Fibroblast of lung (primary cell): ENCODE measurements around the gene FAM110D. TPM values are rescaled to one million over a fixed set of nuclear protein-coding genes. Genes with fewer than 3 reads are reported as not detected.

Source experiments
- DNase-seq, 2 donors: peaks; one replicate each; pipeline versions ENCODE4 v3.0.0 to v3.0.0-alpha.2; 2010; ENCODE audit warnings: low read depth in 2 of 2
- H2AFZ ChIP-seq: 2 replicates; pipeline ENCODE4 v1.5.1; 2012; ENCODE audit warnings: low read length, control low read depth, inconsistent platforms
- H3K27ac ChIP-seq: 2 replicates; pipeline ENCODE4 v1.5.1; 2011; ENCODE audit warnings: low read length, control low read depth; ENCODE audit not compliant: insufficient read depth
- H3K27me3 ChIP-seq: 2 replicates; pipeline ENCODE4 v1.5.1; 2011; ENCODE audit warnings: mild to moderate bottlenecking, low read length; ENCODE audit not compliant: control insufficient read depth, insufficient read depth
- H3K36me3 ChIP-seq: 2 replicates; pipeline ENCODE4 v1.5.1; 2011; ENCODE audit warnings: low read length; ENCODE audit not compliant: control insufficient read depth, insufficient read depth
- H3K4me1 ChIP-seq: 2 replicates; pipeline ENCODE4 v1.5.1; 2011; ENCODE audit warnings: low read length; ENCODE audit not compliant: control insufficient read depth, insufficient read depth; ENCODE audit errors: extremely low read depth
- H3K4me2 ChIP-seq: 2 replicates; pipeline ENCODE4 v1.5.1; 2011; ENCODE audit warnings: low read length, control low read depth; ENCODE audit not compliant: insufficient read depth; ENCODE audit errors: extremely low read depth
- H3K4me3 ChIP-seq, 4 experiments: fragments of 200-600 bp in 1 of 4; sonication (generic) in 1 of 4; replicated peaks in 1 of 4; 2 replicates each; pipeline ENCODE4 v1.5.1; 2011 to 2016; ENCODE audit warnings: low read length in 4 of 4, low read depth in 3 of 4, mild to moderate bottlenecking in 3 of 4, control low read depth in 2 of 4, inconsistent platforms in 1 of 4, mixed read lengths in 1 of 4; ENCODE audit not compliant: insufficient read depth in 1 of 4; ENCODE audit errors: control extremely low read depth in 1 of 4
- H3K79me2 ChIP-seq: 2 replicates; pipeline ENCODE4 v1.5.1; 2012; ENCODE audit warnings: mild to moderate bottlenecking, low read length, inconsistent platforms; ENCODE audit not compliant: control insufficient read depth, insufficient read depth
- H3K9ac ChIP-seq: 2 replicates; pipeline ENCODE4 v1.5.1; 2011; ENCODE audit warnings: mild to moderate bottlenecking, low read length, control low read depth; ENCODE audit not compliant: insufficient read depth
- H3K9me3 ChIP-seq: 2 replicates; pipeline ENCODE4 v1.5.1; 2012; ENCODE audit warnings: low read depth, low read length; ENCODE audit not compliant: control insufficient read depth, insufficient read depth
- H4K20me1 ChIP-seq: 2 replicates; pipeline ENCODE4 v1.5.1; 2011; ENCODE audit warnings: low read length; ENCODE audit not compliant: control insufficient read depth, insufficient read depth; ENCODE audit errors: extremely low read depth
- CTCF ChIP-seq, 2 donors: IDR thresholded peaks in 1 of 2; conservative IDR thresholded peaks in 1 of 2; 1 replicate in 1 of 2; 2 replicates in 1 of 2; pipeline ENCODE4 v1.5.1; 2011 to 2012; ENCODE audit warnings: low read length in 2 of 2, control low read depth in 1 of 2, inconsistent platforms in 1 of 2, low read depth in 1 of 2, mild to moderate bottlenecking in 1 of 2
- EZH2 ChIP-seq: IDR thresholded peaks from 2 replicates; pipeline ENCODE4 v1.5.1; 2012; ENCODE audit warnings: low read length, control low read depth, mild to moderate bottlenecking; ENCODE audit errors: missing control alignments
- polyA plus RNA-seq, 2 donors: library from polyadenylated mRNA; depleted of rRNA in 1 of 2; stranded (reverse) in 1 of 2; unstranded in 1 of 2; fragments of >200 nt; gene quantifications; 2 replicates each; pipeline ENCODE4 v1.2.1, GENCODE V29; 2011 to 2012; ENCODE audit warnings: missing spikeins in 1 of 2
- total RNA-seq: library from RNA; depleted of rRNA; stranded (reverse); fragments of >200 nt; gene quantifications from 2 replicates; pipeline ENCODE4 v1.2.1, GENCODE V29; 2014

FAM110D gene
- total and polyA plus RNA-seq, 2 donors (not counting 1 experiment from before 2014, with no cell fraction given) = not detected

GRCh38 chr1:26164861-26165842, 6.3 kb downstream of the FAM110D start:
- no peak overlapping the region for H2AFZ ChIP-seq
- no peaks in the 10 kb centered on the region for H3K27me3 ChIP-seq
- no peaks in the 10 kb centered on the region for H3K36me3 ChIP-seq
- no peaks in the 10 kb centered on the region for H4K20me1 ChIP-seq
- no peak overlapping the region for H3K9ac ChIP-seq
- TF ChIP-seq CTCF (conservative IDR thresholded peaks at IDR 0.05 in 1 of 2, IDR thresholded peaks at IDR 0.05 in 1 of 2; ENCODE audit: low read depth in 1 of 2, low read length in 2 of 2) (no peak), EZH2 (no peak)
- H3K27ac ChIP-seq = no peak overlapping the region
- peaks cover 2% of the 10 kb centered on the region for H3K4me1 ChIP-seq
- DNase-seq = peak in 1 of 2 donors; percentile 11
- no peaks in the 10 kb centered on the region for H3K9me3 ChIP-seq
- peaks cover under 1% of the 10 kb centered on the region for H3K79me2 ChIP-seq
- H3K4me3 ChIP-seq = no peak overlapping the region
- H3K4me2 ChIP-seq = no peak overlapping the region

GRCh38 chr1:26166719-26167281, 7.9 kb downstream of the FAM110D start:
- Histone ChIP-seq H2AFZ (no peak overlapping the region), H3K27me3 (no peaks in the 10 kb centered on the region), H3K9me3 (no peaks in the 10 kb centered on the region), H3K4me3 (no peak overlapping the region), H3K27ac (no peak overlapping the region), H3K36me3 (peaks cover 3% of the 10 kb centered on the region), H4K20me1 (no peaks in the 10 kb centered on the region), H3K79me2 (peaks cover 6% of the 10 kb centered on the region), H3K4me2 (no peak overlapping the region), H3K4me1 (peaks cover 4% of the 10 kb centered on the region), H3K9ac (no peak overlapping the region)
- no peak for TF ChIP-seq EZH2
- TF ChIP-seq CTCF (conservative IDR thresholded peaks at IDR 0.05 in 1 of 2, IDR thresholded peaks at IDR 0.05 in 1 of 2; ENCODE audit: low read depth in 1 of 2, low read length in 2 of 2) = no peak
- no peak for DNase-seq

- H3K9ac ChIP-seq = peak within 1 kb of the TSS; percentile 95
- no peaks in the 10 kb centered on the region for H3K9me3 ChIP-seq
- H3K4me3 ChIP-seq = peak within 1 kb of the TSS; percentile 80 to 94 (median 84)
- no peak for DNase-seq
- no peaks in the 10 kb centered on the region for H3K27me3 ChIP-seq
- H3K4me2 ChIP-seq = peak within 1 kb of the TSS; percentile 97
- no peak for TF ChIP-seq EZH2
- TF ChIP-seq CTCF (conservative IDR thresholded peaks at IDR 0.05 in 1 of 2, IDR thresholded peaks at IDR 0.05 in 1 of 2; ENCODE audit: low read depth in 1 of 2, low read length in 2 of 2) = no peak
- H2AFZ ChIP-seq = peak within 1 kb of the TSS; percentile 75
- H3K27ac ChIP-seq = peak within 1 kb of the TSS; percentile 84
- H3K4me1 ChIP-seq = peaks cover 4% of the 10 kb centered on the region
- H3K36me3 ChIP-seq = peaks cover 3% of the 10 kb centered on the region
- no peaks in the 10 kb centered on the region for H4K20me1 ChIP-seq
- peaks cover 6% of the 10 kb centered on the region for H3K79me2 ChIP-seq
These were observed 9.7 kb downstream of the FAM110D start, which contains the start of gene C1orf232 for GRCh38 chr1:26168410-26169197. Gene C1orf232, minus strand, starts transcription at chr1:26168963. Its CDS starts 464 bp downstream, at chr1:26168499.
